NCI-H82 (cell line): ENCODE measurements around the gene GPHA2.

Experiments used
- DNase-seq: peaks from one replicate; lab custom pipeline; 2025; lab: John Stamatoyannopoulos, UW

GPHA2 gene

DNA sequence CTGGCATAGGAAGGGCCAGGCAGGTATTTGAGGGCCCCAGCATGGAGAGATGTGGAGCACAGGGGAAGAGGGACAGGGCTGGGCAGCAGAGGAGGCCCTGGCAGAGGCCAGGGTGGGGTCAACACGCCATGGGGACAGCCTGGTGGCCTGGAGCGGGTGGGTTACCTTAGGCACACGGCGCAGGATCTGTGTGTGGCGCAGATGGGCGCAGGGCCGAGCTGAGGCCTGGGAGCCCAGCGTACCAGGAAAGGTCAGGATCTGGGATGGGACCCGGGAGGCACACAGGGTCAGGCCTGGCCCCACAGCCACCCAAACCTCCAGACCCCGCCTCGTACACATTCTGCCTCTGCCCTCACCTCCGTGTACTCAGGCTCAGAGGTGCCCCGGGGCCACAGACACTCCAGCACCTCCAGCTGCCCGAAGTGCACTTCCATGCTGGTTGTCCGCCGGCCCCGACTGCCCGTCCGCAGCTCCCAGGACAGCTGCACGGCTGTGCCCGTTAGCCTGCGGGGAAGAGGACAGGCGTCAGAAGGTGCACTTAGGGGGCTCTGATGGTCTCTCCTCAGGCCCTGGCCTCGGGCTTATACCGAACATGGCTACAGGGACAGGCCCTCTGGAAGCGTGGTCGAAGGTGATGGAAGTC is 25.1 kb downstream of the GPHA2 start:
- DNase-seq: no peak

DNA sequence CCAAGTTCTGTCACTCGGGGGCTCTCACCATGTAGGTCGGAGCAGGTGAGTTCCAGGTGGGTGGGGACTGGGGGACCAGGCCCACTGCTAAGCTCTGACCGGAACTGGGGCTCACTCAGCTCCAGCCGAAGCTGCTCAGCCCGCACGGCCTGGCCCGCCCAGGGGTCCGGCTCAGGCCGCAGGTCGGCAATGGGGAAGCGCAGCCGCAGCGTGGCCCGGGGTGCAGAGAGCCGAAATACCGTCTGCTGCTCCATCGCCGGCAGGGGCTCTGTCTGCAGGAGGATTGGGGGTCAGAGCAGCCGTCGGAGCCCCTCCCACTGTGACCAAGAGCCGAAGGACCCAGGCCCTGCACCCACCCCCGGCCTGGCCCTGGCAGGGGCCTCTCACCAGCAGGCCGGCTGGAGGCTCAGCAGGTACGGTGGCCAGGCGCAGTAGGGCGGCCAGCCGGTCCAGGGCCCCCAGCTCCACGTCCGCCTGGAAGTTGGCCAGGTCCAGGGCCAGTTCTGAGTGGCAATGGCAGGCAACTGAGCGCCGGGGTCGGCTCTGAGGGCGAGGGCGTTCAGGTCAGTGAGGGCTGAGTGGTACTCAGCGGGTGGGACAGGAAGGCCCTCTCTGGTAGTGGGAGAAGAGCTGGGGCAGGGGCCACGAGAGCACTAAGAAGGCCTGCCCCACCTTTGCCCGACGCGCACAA is 25.9 kb downstream of the GPHA2 start:
- DNase-seq: no peak

DNA sequence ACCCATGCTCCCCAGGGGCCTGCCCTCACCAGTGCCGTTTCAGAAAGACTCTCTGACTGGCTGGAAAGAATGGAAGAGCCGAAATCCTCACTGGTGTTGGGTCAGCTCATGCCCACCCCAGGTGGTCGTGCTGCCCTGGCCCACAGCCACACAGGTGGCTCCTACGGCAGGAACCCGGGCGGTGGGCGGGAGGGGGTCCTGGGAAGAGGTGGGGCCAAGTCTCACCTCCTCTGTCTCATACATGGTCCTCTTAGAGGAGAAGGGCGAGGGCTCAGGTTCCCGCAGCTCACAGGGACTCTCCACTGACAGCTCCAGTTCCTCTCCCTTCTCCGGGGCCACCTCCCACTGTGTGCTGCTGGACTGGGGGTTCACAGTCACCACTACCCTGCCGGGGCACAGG is 26.9 kb downstream of the GPHA2 start:
- DNase-seq: no peak

DNA sequence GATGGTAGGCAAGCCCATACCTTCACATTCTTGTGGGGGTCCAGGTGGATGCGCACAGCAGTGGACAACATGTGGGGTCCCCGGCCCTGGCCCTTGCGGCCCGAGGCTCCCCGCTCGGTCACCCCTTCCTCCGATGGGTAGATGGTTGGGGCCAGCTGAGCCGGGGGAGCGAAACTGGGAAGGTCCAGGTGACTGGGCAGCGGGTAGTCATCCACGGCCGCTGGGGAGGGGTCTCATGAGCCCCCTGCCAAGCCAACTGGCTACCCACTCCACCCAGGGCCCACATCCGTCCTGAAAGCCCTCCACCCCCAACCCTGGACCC is 29.4 kb downstream of the GPHA2 start:
- DNase-seq: no peak

DNA sequence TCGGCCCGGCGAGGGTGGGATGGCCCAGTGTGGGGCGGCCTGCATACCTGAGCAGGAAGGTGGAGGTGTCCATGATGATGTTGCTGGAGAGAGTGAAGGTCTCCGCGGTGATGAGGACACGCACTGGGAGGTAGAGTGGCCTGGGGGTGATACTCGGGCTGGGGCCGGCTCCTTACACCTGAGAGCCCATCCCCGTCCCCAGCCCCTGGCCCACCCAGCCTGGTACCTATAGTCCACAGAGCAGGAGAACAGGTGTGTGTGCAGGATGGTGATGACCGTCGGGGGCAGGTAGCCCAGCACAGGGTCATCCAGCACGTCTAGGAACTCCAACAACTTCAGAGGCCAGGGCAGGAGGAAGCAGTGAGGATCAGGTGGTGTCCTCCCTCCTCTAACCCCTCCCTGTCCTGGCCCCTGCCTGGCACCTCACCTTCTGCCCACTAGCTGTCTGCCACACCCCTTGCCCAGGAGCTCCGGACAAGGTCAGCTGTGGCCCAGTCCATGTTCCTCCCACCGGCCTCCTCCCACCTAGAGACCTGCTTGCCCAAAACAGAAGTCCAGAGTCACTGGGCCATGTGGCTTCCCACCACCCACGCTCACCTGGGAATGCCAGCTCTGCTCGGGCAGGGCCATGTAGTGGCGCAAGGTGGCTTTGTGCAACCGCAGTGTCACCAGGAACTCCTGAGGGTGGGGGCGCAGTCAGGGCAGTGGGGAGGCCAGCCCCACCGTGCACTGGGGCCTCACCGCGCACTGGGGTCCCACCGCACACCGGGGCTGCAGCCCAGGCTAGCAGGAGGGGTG is 30.0 kb downstream of the GPHA2 start:
- DNase-seq: no peak

DNA sequence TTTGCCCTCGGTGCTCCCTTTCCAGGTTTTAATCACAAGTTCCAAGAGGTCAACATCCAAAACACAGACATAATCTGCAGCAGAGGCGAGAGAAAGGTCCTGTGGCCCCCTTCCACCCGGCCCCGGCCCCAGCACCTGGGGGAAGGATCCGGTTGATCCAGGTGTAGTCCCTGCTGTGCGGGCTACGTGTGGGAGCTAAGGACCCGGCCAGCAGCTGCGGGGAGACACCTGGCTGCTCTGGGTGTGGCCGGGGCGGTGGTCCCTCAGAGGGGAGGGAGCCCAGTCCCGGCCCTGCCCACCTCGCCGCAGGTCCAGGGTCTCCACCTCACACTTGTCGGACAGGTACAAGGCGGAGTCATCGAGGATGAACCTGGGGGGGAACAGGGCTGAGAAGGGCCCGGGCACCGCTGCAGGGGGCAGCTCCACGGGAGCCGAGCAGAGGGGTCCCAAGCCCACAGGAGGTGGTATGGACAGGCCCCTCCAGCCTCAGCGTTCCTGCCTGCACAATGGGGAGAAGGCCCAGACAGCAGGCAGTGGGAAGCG is 32.3 kb downstream of the GPHA2 start:
- no peak for DNase-seq

DNA sequence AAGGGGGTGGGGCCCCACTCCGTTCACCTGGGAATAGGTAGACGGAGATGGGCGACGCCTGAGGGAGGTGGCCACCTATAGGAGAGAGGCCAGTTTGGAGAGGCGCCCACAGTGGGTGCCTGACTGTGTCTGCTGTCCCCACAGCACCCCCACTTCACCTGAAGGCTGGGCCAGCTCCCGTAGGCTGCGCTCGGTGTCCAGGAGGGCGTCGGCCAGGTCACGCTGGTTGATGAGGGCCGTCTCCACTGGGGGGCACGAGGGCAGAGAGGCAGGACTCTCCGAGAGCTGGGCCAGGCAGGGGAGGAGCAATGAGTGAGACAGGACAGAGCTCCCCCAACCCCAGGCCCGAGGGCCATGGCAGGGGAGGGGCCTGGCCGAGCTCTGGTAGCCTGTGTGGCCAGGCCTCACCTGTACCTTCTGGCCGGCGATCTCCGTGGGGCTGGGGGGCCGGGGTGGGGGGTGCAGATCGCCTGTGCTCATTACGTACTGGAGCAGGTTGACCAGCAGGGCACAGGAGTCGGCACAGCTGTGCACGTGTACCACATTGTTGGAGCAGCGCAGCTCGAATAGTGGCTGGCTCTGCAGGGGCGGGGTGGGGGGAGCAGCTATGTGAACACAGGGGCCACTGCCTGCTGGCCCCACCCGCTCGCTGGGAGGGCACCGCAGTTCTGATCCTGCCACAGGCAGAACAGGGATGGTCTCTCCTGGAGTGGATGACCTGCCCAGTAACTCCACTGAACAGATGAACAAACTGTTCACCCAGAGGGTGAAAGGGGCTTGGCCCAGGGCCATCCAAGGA is 33.4 kb downstream of the GPHA2 start:
- DNase-seq: no peak

DNA sequence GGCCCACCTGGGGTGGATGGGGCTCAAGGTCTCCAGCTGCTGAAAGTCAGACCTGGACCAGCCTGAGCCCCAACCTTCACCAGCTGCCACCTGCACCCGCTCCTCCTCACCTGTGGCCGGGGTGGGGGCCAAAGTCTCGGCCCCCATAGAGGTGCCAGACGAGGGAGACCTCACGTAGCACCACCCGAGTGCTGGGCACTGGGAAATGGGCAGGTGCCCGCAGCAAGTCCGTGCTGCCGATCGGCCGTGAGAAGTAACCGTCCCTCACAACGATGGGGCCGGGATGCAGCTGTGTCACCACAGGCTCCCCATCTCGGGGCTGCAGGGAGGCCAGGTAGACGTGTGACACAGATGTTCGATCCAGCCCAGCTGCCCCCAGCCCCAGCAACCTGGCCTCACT is 34.9 kb downstream of the GPHA2 start:
- no peak for DNase-seq

DNA sequence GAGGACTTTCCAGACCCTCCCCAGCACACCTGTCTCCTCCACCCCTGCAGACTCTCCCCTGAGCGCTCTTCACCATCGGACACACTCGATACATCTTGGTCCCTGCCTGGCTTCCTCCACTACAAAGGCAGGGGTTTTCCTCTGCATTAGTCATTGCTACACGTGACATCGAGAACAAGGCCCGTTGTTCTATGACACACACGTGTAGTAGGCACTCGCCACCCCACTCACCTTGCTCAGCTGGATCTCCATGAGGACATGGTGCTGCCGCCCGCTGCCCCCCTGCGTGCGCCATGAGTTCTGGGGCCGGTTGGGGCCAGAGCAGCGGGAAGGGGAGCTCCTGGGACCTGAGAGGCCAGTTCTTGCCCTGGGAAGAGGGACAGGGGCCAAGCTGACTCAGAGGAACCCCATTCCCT is 35.4 kb downstream of the GPHA2 start:
- no peak for DNase-seq

DNA sequence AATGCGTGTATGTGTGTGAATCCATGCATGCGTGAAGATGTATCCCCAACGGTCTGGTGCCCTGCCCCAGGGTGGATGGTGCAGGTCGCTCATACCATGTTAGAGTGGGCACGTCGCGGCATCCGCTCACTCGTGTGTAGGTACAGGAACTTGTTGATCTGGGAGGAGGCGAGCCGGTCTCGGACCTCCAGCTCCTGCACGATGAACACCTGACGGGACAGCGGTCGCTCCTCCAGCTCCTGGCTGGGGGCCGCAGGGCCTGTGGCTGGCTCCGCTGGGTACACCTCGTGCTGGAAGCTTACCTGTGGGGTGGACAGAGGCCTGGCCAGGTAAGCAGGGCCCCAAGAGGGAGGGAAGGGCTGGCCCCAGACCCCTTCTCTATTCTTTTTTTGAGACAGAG is 37.2 kb downstream of the GPHA2 start:
- no peak for DNase-seq

DNA sequence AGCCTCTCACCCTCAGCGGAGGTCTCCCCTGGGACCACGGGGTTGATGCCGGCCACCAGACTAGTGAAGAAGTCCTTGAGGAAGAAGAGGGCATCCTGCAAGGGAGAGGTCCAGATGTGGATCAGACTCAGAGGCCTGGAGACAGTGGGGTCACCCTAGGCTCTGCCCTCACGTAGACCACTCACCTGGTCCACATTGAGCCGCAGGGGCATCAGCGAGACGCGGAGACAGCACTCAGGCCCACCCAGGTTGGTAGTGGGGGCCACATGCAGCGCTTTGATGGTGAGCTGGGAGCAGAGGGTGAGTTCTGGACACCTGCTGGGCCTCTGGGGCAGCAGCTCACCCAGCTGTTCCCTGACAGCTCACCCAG is 37.6 kb downstream of the GPHA2 start:
- DNase-seq: no peak

DNA sequence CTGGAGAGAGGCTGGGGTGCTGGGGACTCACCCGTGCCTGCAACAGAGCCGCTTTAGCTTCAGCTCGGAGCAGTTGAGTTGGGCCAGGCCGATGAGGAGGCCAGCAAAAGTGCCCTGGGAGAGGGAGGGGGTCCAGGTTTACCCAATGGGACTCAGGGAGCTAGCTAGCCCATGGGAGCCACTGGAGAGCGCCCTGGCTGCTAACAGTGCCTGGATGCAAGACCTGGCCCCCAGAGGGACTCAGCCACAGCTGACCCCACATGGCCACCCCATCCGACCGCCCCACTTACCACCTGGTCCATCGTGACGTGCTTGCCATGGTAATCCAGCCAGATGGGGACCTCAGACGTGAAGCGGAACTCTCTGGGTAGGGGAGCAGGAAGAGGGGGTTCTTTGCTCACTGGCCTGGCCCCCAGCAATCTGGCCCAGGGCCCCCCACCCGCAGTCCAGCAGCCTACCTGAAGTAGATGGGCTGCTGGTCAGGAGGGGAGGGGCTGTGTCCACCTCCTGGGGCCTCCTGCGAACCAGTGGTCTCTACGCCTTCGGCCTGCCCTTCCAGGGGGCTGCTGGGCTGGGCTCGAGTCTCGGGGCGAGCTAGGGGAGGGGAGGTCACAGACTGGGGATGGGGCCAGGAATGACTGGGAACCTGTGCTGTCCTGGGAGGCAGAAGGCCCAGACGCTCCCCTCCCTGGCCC is 38.2 kb downstream of the GPHA2 start:
- no peak for DNase-seq

DNA sequence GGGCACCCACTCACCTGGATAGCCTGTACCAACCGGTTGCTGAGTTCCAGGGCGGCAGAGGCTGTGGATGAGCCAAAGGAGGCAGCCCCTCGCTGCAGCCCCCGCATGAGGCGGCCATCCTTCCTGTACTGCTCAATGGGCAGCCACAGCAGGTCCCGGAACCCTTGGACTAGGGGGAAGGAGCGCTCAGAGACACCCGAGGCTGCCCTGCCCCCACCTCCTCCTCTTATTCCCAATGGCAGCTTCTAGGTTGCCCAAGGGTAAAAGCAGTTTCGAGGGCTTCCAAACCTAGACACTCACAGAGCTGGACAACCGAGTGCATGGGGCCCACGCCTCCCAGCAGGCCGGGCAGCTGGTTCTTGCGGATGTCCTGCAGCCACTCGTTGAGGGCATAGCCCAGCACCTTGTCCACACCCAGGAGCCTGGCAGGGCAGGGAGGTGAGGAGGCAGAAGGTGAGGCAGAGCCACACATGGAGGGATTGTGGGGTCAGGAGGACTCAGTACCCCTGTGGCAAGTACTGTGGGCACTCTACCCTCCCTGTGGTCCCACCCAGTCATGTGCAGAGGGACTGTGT is 39.2 kb downstream of the GPHA2 start:
- no peak for DNase-seq

DNA sequence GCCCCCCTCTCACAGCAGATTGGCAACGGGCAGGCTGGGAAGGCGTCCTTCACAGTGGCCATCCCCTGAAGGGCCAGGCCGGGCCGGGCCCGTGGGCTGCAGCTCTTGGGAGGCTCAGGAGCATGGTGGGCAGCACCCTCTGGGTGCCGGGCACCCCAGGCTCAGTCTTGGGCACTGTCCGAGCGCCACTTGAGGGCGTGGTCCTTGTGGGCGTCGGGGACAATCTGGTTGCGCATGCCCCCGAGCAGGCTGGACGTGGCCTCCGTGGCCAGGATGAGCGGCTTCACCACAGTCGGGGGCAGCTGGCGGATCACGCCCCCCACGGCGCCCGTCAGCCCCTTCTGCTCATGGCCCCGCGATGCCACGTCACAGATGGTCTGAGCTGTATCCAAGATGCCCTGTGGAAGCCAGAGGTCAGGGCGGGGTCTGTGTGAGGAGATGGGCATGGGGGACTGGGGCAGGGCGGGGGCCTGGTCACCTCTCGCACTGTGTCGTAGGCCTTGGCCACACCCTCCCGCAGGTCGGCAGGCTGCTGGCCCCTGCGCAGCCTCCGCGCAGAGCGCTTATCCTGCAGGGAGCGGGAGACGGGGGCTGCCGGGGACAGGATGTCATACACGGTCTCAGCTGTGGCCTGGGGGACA is 40.8 kb downstream of the GPHA2 start:
- no peak for DNase-seq

DNA sequence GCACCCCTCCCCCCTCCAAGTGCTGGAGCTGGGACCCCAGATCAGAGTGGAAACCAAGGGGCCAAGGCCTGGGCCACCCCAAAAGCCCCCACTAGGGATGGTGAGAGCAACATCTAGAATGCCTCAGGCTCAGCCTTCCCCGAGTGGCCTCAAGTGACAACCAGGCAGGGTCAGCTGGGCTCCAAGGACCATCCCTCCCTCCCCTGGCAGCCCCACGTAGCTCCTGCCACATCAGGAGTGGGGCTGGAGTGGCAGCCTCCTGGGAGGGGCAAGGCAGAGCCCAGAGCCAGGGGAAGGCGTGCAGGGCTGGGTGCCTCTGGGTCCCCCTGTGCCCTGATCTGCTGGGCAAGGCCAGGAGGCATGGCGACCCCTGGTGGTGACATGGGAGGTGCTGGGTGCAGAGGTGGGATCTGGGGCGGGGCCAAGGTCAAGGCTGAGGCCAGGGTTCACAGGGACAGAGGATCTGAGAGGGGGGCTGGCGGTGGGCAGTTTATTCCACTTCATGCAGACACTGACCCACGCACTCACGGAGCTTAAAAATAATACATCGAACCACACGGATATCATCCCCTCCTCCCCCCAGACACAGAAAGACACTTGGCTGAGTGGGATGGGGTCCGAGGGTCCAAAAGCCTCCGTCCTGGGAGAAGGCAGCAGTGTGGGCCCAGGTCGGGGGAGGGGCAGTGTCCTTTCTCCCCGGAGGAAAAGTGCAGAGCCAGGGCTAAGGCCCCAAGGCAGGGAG is 41.5 kb downstream of the GPHA2 start:
- DNase-seq: peak; percentile 84

DNA sequence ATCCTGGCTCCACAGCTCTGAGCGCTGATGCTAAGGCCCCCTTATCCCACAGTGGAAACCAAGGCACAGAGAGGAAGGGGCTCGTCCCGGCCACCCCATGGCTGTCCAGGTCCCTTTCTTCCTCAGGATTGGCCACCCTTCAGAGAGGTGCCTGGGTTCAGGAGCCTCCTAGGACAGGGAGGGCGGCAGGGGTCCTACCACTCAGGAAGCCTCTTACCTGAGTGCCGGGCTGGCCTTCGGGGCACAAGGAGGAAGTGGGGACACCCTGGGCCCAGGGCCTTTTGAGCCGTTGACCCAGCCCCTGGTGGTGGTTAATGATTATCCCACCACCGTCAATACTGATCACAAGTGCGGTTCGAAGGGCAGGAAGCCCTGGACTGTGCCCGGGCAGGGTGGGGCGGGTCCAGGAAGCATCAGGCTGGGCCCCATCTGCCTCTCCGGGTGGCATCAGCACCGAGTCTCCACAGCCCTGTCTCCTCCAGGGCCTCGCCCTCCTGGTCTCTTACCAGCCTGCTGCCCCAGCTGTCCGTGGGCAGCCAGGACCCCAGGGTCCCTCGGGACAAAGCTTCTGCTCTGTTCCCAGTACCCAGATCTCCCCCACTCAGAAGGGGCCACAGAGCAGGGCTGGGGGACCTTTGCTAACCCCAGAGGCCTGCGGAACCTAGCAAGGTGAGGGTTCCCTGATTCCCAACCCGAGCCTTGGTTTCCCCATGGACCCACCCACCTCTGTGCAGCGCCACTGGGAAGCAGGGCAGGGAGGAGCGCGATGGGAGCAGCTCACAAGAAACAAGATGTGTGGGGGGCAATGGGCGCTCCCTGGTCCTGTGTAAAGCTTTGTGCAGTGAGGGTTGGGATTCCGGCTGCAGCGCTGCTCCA is 42.3 kb downstream of the GPHA2 start:
- DNase-seq: no peak

DNA sequence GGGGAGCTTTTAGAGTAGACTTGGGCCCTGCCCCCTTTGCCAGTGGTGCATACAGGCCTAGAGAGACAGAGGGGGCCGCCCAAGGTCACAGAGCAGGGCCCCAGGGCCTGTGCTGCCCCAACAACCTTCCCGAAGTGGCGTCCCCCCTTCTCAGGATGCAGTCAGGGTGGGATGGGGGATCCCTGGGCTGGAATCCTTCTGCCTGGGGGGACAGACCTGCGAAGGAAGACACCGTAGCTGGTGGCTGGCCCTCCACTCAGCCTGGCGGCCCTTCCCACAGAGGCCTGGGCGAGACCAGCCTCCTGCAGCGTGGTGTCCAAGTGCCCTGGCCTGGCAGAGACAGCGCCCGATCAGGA is 42.9 kb downstream of the GPHA2 start:
- DNase-seq: no peak

DNA sequence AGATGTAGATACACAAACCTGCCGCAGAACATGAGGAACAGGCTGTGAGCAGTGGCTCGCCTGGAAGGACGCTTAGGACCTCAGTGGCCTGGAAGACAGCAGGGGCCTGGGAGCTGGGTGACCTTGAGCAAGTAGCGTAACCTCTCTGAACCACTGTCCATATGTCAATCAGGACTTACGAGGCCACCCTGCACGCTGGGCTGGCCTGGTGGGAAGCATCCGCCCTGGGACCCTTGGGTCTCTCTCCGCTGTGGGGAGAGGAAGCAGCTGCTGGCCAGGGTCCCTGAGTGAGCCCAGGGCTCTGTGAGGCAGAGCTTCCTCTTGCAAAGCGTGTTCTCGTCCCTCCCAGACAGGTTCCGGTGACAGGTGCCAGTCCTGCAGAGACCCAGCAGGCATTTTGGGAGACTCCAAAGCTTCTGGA is 43.3 kb downstream of the GPHA2 start:
- no peak for DNase-seq

DNA sequence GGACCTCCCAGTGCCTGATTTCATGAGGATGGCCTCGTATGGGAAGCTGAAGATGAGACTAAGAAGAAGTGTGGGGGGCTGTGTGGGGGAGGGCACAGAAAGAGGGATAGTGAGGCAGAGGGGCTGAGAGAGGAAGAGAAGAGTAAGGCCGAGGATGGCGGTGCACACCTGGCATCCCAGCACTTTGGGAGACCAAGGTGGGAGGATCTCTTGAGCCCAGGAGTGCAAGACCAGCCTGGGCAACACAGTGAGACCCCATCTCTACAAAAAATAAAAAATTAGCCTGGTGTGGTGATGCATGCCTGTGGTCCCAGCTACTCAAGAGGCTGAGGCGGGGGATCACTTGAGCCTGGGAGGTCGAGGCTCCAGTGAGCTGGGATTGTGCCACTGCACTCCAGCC is 43.8 kb downstream of the GPHA2 start:
- DNase-seq: peak; percentile 21
